Activated CD4-positive, alpha-beta T cell treated with anti-CD3 and anti-CD28 coated beads, Interleukin-2, amount 50 U/mL, for 1 hour (primary cell): Measurements from ENCODE around the gene TCERG1L.
"Not testable (repeated sequence)": the region's sequence is repeated elsewhere in the genome, so short reads cannot be mapped to it uniquely, and the experiment has no call there.

Experiments
- DNase-seq: peaks from one replicate; pipeline ENCODE4 v3.0.0-alpha.2; 2020

The TCERG1L gene

GRCh38 chr10:131078882-131079280, 232.6 kb downstream of the TCERG1L start:
- DNase-seq: not testable (repeated sequence)

- no peak for DNase-seq
Measured at GRCh38 chr10:131078131-131078881, 233.2 kb downstream of the TCERG1L start.

GRCh38 chr10:131077724-131078123, 233.8 kb downstream of the TCERG1L start:
- no peak for DNase-seq

- no peak for DNase-seq
Measured at GRCh38 chr10:131077031-131077430, 234.5 kb downstream of the TCERG1L start.

- no peak for DNase-seq
Measured at GRCh38 chr10:131076356-131076755, 235.2 kb downstream of the TCERG1L start.

- DNase-seq: no peak
Measured at GRCh38 chr10:131075218-131075770, 236.2 kb downstream of the TCERG1L start.

- DNase-seq: no peak
Measured at GRCh38 chr10:131074682-131075081, 236.8 kb downstream of the TCERG1L start.

GRCh38 chr10:131073469-131074035, 238.0 kb downstream of the TCERG1L start:
- DNase-seq: no peak

- DNase-seq: no peak
Measured at GRCh38 chr10:131072651-131073468, 238.7 kb downstream of the TCERG1L start.

- no peak for DNase-seq
Measured at GRCh38 chr10:131071721-131072120, 239.8 kb downstream of the TCERG1L start.

GRCh38 chr10:131070856-131071255, 240.7 kb downstream of the TCERG1L start:
- DNase-seq: no peak

GRCh38 chr10:131068760-131069159, 242.8 kb downstream of the TCERG1L start:
- no peak for DNase-seq

- no peak for DNase-seq
Measured at GRCh38 chr10:131068311-131068710, 243.2 kb downstream of the TCERG1L start.

- DNase-seq: no peak
Measured at GRCh38 chr10:131067690-131068089, 243.8 kb downstream of the TCERG1L start.

GRCh38 chr10:131065673-131066305, 245.7 kb downstream of the TCERG1L start:
- no peak for DNase-seq

- no peak for DNase-seq
Measured at GRCh38 chr10:131063311-131063710, 248.2 kb downstream of the TCERG1L start.

GRCh38 chr10:131062621-131063260, 248.8 kb downstream of the TCERG1L start:
- no peak for DNase-seq

GRCh38 chr10:131061216-131061615, 250.3 kb downstream of the TCERG1L start:
- no peak for DNase-seq

GRCh38 chr10:131059881-131060280, 251.6 kb downstream of the TCERG1L start:
- no peak for DNase-seq

- DNase-seq: no peak
Measured at GRCh38 chr10:131058799-131059198, 252.7 kb downstream of the TCERG1L start.

- DNase-seq: no peak
Measured at GRCh38 chr10:131056781-131057180, 254.7 kb downstream of the TCERG1L start.

GRCh38 chr10:131056091-131056579, 255.4 kb downstream of the TCERG1L start:
- no peak for DNase-seq
